ENCODE measurements around the gene MEG3.

DNA sequence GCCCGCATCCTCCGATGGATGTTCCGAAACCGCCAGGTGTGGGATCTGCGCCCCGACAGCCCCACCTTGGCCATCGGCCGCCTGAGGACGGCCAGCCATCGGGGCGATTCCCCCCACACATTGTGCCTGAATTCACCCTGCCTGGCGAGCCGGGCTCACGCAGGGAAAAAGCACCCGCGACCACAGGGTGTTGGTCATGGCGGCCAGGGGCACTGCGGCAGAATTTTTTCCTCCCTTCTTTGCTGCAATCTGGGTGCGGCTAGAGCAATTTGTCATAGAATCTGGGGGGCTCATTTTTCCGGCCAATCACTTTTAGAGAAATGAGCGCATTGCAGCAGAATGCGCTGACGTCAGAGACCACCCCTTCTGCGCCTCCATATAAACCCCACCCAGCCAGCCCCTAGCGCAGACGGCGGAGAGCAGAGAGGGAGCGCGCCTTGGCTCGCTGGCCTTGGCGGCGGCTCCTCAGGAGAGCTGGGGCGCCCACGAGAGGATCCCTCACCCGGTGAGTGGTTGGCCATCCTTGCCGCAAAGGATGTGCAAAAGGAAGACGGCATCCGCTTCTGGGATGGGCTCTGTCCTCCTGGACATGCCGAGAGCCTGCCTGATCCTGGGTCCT is at the start of gene MEG3:
- TF ChIP-seq, protein P1, sequence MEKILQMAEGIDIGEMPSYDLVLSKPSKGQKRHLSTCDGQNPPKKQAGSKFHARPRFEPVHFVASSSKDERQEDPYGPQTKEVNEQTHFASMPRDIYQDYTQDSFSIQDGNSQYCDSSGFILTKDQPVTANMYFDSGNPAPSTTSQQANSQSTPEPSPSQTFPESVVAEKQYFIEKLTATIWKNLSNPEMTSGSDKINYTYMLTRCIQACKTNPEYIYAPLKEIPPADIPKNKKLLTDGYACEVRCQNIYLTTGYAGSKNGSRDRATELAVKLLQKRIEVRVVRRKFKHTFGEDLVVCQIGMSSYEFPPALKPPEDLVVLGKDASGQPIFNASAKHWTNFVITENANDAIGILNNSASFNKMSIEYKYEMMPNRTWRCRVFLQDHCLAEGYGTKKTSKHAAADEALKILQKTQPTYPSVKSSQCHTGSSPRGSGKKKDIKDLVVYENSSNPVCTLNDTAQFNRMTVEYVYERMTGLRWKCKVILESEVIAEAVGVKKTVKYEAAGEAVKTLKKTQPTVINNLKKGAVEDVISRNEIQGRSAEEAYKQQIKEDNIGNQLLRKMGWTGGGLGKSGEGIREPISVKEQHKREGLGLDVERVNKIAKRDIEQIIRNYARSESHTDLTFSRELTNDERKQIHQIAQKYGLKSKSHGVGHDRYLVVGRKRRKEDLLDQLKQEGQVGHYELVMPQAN (IDR thresholded peaks at IDR 0.05; ENCODE audit: borderline replicate concordance) = no peak
- TF ChIP-seq MYC (IDR thresholded peaks at IDR 0.05; ENCODE audit: low read depth, low read length) = no peak
- TF ChIP-seq MYC (CRISPR knock-in tag; IDR thresholded peaks at IDR 0.05; ENCODE audit: borderline replicate concordance, low read depth) = no peak
- no peak for TF ChIP-seq FOXA1 (IDR thresholded peaks at IDR 0.05; ENCODE audit: borderline replicate concordance)
- TF ChIP-seq MAZ (CRISPR knock-in tag; conservative IDR thresholded peaks at IDR 0.05 in 1 of 2, IDR thresholded peaks at IDR 0.05 in 1 of 2) = no peak
- no peak for TF ChIP-seq ZSCAN29 (IDR thresholded peaks at IDR 0.05)
- TF ChIP-seq JUNB (CRISPR knock-in tag; conservative IDR thresholded peaks at IDR 0.05) = no peak
- no peak for TF ChIP-seq EGR1 (conservative IDR thresholded peaks at IDR 0.05)
- no peak for TF ChIP-seq CHD4 (IDR thresholded peaks at IDR 0.05; ENCODE audit: insufficient read depth, insufficient replicate concordance, low read depth, low read length, poor library complexity, severe bottlenecking)
- TF ChIP-seq ESRRA (IDR thresholded peaks at IDR 0.05; ENCODE audit: borderline replicate concordance, low read depth) = no peak
- no peak for TF ChIP-seq NR3C1 (CRISPR knock-in tag; IDR thresholded peaks at IDR 0.05)
- TF ChIP-seq, protein P2, sequence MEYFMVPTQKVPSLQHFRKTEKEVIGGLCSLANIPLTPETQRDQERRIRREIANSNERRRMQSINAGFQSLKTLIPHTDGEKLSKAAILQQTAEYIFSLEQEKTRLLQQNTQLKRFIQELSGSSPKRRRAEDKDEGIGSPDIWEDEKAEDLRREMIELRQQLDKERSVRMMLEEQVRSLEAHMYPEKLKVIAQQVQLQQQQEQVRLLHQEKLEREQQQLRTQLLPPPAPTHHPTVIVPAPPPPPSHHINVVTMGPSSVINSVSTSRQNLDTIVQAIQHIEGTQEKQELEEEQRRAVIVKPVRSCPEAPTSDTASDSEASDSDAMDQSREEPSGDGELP (CRISPR knock-in tag; IDR thresholded peaks at IDR 0.05; ENCODE audit: borderline replicate concordance) = no peak
- TF ChIP-seq, protein P3, sequence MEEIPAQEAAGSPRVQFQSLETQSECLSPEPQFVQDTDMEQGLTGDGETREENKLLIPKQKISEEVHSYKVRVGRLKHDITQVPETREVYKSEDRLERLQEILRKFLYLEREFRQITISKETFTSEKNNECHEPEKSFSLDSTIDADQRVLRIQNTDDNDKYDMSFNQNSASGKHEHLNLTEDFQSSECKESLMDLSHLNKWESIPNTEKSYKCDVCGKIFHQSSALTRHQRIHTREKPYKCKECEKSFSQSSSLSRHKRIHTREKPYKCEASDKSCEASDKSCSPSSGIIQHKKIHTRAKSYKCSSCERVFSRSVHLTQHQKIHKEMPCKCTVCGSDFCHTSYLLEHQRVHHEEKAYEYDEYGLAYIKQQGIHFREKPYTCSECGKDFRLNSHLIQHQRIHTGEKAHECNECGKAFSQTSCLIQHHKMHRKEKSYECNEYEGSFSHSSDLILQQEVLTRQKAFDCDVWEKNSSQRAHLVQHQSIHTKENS (CRISPR knock-in tag; IDR thresholded peaks at IDR 0.05) = no peak
- TF ChIP-seq, protein P4, sequence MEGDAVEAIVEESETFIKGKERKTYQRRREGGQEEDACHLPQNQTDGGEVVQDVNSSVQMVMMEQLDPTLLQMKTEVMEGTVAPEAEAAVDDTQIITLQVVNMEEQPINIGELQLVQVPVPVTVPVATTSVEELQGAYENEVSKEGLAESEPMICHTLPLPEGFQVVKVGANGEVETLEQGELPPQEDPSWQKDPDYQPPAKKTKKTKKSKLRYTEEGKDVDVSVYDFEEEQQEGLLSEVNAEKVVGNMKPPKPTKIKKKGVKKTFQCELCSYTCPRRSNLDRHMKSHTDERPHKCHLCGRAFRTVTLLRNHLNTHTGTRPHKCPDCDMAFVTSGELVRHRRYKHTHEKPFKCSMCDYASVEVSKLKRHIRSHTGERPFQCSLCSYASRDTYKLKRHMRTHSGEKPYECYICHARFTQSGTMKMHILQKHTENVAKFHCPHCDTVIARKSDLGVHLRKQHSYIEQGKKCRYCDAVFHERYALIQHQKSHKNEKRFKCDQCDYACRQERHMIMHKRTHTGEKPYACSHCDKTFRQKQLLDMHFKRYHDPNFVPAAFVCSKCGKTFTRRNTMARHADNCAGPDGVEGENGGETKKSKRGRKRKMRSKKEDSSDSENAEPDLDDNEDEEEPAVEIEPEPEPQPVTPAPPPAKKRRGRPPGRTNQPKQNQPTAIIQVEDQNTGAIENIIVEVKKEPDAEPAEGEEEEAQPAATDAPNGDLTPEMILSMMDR (IDR thresholded peaks at IDR 0.05 in 2 of 3, conservative IDR thresholded peaks at IDR 0.05 in 1 of 3; ENCODE audit: insufficient read depth in 2 of 3, low read depth in 1 of 3, low read length in 3 of 3) = no peak
- TF ChIP-seq, protein P5, sequence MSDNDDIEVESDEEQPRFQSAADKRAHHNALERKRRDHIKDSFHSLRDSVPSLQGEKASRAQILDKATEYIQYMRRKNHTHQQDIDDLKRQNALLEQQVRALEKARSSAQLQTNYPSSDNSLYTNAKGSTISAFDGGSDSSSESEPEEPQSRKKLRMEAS (CRISPR knock-in tag; IDR thresholded peaks at IDR 0.05) = no peak

Measured in K562 (cell line).